Measurements from ENCODE around the gene RHOG.

Gene RHOG

DNA sequence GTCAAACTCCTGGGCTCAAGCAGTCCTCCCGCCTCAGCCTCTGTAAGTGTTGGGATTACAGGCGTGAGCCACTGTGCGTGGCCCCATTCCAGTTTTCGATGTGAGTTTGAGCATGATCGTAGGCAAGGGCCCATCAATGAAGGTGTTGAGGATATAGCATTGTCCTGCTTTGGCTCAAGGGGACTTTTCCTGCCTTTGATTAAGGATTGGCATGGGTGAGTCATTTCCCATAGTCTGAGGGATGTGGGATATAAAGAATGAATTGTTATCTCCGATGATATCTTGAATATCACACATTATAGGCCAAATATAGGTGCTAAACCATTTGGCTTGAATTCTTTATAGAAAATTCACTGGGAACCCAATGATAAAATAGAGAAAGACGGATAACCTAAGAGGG, 45.1 kb upstream of the RHOG start:
- peaks cover 30% of the 10 kb centered on the region for H3K79me2 ChIP-seq (ENCODE audit: low read length)
- no peak overlapping the region for H3K9ac ChIP-seq (ENCODE audit: low read length)
- peaks cover 3% of the 10 kb centered on the region for H3K4me1 ChIP-seq (ENCODE audit: low read length)
- no peaks in the 10 kb centered on the region for H3K27me3 ChIP-seq (ENCODE audit: low read depth, low read length)
- no peak overlapping the region for H2AFZ ChIP-seq (ENCODE audit: low read depth, low read length)
- H3K9me3 ChIP-seq (ENCODE audit: insufficient read depth, low read length) = no peaks in the 10 kb centered on the region
- H3K4me2 ChIP-seq (ENCODE audit: low read length) = no peak overlapping the region
- peaks cover 27% of the 10 kb centered on the region for H4K20me1 ChIP-seq (ENCODE audit: insufficient read depth, low read length)
- TF ChIP-seq EZH2phosphoT487 (IDR thresholded peaks at IDR 0.05; ENCODE audit: low read depth) = no peak
- TF ChIP-seq, protein P1, sequence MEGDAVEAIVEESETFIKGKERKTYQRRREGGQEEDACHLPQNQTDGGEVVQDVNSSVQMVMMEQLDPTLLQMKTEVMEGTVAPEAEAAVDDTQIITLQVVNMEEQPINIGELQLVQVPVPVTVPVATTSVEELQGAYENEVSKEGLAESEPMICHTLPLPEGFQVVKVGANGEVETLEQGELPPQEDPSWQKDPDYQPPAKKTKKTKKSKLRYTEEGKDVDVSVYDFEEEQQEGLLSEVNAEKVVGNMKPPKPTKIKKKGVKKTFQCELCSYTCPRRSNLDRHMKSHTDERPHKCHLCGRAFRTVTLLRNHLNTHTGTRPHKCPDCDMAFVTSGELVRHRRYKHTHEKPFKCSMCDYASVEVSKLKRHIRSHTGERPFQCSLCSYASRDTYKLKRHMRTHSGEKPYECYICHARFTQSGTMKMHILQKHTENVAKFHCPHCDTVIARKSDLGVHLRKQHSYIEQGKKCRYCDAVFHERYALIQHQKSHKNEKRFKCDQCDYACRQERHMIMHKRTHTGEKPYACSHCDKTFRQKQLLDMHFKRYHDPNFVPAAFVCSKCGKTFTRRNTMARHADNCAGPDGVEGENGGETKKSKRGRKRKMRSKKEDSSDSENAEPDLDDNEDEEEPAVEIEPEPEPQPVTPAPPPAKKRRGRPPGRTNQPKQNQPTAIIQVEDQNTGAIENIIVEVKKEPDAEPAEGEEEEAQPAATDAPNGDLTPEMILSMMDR (IDR thresholded peaks at IDR 0.05; ENCODE audit: low read depth, low read length) = no peak
- H3K27ac ChIP-seq (ENCODE audit: low read length) = no peak overlapping the region
- no peak overlapping the region for H3K4me3 ChIP-seq (ENCODE audit: low read length)
- H3K36me3 ChIP-seq (replicated peaks; ENCODE audit: low read depth, low read length) = peaks cover 3% of the 10 kb centered on the region

DNA sequence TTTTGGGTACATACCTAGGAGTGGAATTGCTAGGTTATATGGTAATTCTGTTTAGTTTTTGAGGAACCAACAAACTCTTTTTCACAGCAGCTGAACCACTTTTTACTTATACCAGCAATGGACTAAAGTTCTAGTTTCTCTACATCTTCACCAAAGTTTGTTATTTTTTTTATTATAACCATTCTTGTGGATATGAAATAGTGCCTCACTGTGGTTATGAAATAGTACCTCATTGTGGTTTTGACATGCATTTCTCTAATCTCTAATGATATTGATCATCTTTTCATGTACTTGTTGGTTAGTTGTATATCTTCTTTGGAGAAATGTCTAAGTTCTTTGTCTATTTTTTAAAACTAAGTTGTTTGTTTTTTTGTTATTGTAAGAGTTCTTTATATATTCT, 41.9 kb upstream of the RHOG start:
- no peak overlapping the region for H3K27ac ChIP-seq (ENCODE audit: low read length)
- no peak overlapping the region for H3K4me3 ChIP-seq (ENCODE audit: low read length)
- H3K4me1 ChIP-seq (ENCODE audit: low read length) = peaks cover 35% of the 10 kb centered on the region
- H3K79me2 ChIP-seq (ENCODE audit: low read length) = peaks cover 38% of the 10 kb centered on the region
- H3K36me3 ChIP-seq (replicated peaks; ENCODE audit: low read depth, low read length) = peaks cover 3% of the 10 kb centered on the region
- H3K4me2 ChIP-seq (ENCODE audit: low read length) = no peak overlapping the region
- no peaks in the 10 kb centered on the region for H3K27me3 ChIP-seq (ENCODE audit: low read depth, low read length)
- no peaks in the 10 kb centered on the region for H3K9me3 ChIP-seq (ENCODE audit: insufficient read depth, low read length)
- H2AFZ ChIP-seq (ENCODE audit: low read depth, low read length) = no peak overlapping the region
- peaks cover 13% of the 10 kb centered on the region; the same call in 1 of the 2 replicates for H4K20me1 ChIP-seq (ENCODE audit: insufficient read depth, low read length)
- no peak for TF ChIP-seq EZH2phosphoT487 (IDR thresholded peaks at IDR 0.05; ENCODE audit: low read depth)
- TF ChIP-seq, protein P1 (IDR thresholded peaks at IDR 0.05; ENCODE audit: low read depth, low read length) = 0 out of 2 replicates have a peak, but pooled peaks have one; percentile 16
- H3K9ac ChIP-seq (ENCODE audit: low read length) = no peak overlapping the region

DNA sequence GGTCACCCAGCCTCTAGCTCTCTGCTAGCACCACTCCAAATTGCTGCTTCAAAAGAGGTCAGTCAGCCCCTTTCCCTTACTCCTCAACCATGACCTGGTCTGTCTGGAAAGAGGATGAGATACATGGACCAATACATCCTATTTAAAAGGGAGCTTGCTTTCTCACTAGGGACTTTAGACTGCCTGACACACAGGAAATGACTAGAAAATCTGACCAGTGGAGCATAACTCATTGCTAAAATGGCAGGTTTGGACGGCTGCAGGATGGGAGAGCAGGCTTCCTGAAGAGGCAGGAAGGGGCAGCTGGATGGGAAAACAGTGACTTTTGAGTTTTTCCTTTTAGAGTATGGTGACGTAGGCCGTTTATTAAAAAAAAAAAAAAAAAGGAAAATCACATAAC, 40.0 kb upstream of the RHOG start:
- peak overlapping the region; percentile 79 for H3K27ac ChIP-seq (ENCODE audit: low read length)
- peaks cover 53% of the 10 kb centered on the region for H3K4me1 ChIP-seq (ENCODE audit: low read length)
- H2AFZ ChIP-seq (ENCODE audit: low read depth, low read length) = 0 out of 2 replicates have a peak overlapping the region, but pooled peaks have one; percentile 7
- TF ChIP-seq, protein P1 (IDR thresholded peaks at IDR 0.05; ENCODE audit: low read depth, low read length) = no peak
- TF ChIP-seq EZH2phosphoT487 (IDR thresholded peaks at IDR 0.05; ENCODE audit: low read depth) = no peak
- H3K9ac ChIP-seq (ENCODE audit: low read length) = no peak overlapping the region
- no peaks in the 10 kb centered on the region for H3K27me3 ChIP-seq (ENCODE audit: low read depth, low read length)
- H3K4me3 ChIP-seq (ENCODE audit: low read length) = peak overlapping the region; percentile 29
- no peaks in the 10 kb centered on the region for H3K9me3 ChIP-seq (ENCODE audit: insufficient read depth, low read length)
- H3K36me3 ChIP-seq (replicated peaks; ENCODE audit: low read depth, low read length) = peaks cover 3% of the 10 kb centered on the region
- peaks cover 38% of the 10 kb centered on the region for H3K79me2 ChIP-seq (ENCODE audit: low read length)
- 0 out of 2 replicates have a peak, but pooled peaks cover 5% of the 10 kb centered on the region for H4K20me1 ChIP-seq (ENCODE audit: insufficient read depth, low read length)
- peak overlapping the region; percentile 83 for H3K4me2 ChIP-seq (ENCODE audit: low read length)

DNA sequence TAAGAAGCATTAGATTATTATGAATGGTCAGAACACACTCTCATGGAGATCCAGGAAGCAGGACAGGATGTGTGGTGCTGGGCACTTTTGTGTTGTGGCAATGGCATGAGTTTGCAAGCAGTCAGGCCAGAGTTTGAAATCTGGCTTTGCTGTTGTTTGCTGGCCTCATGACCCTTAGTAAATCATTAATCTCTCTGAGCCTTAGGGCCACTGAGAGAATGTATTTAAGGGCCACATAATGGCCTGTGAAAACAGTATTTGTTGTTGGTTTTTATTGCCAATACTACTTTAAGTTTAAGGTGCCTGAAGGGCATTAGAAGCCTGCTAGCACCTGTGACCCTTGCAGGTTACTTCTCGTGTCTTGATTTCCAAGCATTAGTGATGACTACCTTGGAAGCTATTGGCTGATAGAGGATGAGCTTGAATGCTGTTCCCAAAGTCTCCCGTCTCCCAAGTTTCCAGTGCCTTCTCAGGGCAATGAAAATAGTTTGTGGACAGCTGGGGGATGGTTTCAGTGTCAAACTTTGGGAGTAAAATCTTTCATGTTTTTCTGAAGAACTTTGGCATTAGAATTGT, 39.3 kb upstream of the RHOG start:
- Histone ChIP-seq H3K4me1 (ENCODE audit: low read length) (peaks cover 54% of the 10 kb centered on the region), H3K27ac (ENCODE audit: low read length) (peak overlapping the region; percentile 79)
- TF ChIP-seq EZH2phosphoT487 (IDR thresholded peaks at IDR 0.05; ENCODE audit: low read depth) = no peak
- TF ChIP-seq, protein P1 (IDR thresholded peaks at IDR 0.05; ENCODE audit: low read depth, low read length) = no peak

More for the DNA sequence above, 39.3 kb upstream of the RHOG start:
- Histone ChIP-seq H3K9ac (ENCODE audit: low read length) (peak overlapping the region; percentile 32; the same call in 1 of the 2 replicates), H3K4me2 (ENCODE audit: low read length) (peak overlapping the region; percentile 83), H3K27me3 (ENCODE audit: low read depth, low read length) (no peaks in the 10 kb centered on the region), H4K20me1 (ENCODE audit: insufficient read depth, low read length) (0 out of 2 replicates have a peak, but pooled peaks cover 5% of the 10 kb centered on the region), H2AFZ (ENCODE audit: low read depth, low read length) (no peak overlapping the region), H3K36me3 (replicated peaks; ENCODE audit: low read depth, low read length) (peaks cover 3% of the 10 kb centered on the region), H3K9me3 (ENCODE audit: insufficient read depth, low read length) (no peaks in the 10 kb centered on the region), H3K79me2 (ENCODE audit: low read length) (peaks cover 37% of the 10 kb centered on the region), H3K4me3 (ENCODE audit: low read length) (peak overlapping the region; percentile 53)
